ENCODE data around the gene FTCD. TPM values are rescaled to one million over a fixed set of nuclear protein-coding genes. Genes with fewer than 3 reads are reported as not detected.

The FTCD gene
- total RNA-seq, 1 donor from 2014 or later = 1.9 TPM

GRCh38 chr21:46092811-46093667 lies 62.3 kb downstream of the FTCD start:
- ATAC-seq (ENCODE audit: poor library complexity) = no peak
- DNase-seq = peak; percentile 46
- intact Hi-C loops (cut with DNase I) = no loop called here

DNA sequence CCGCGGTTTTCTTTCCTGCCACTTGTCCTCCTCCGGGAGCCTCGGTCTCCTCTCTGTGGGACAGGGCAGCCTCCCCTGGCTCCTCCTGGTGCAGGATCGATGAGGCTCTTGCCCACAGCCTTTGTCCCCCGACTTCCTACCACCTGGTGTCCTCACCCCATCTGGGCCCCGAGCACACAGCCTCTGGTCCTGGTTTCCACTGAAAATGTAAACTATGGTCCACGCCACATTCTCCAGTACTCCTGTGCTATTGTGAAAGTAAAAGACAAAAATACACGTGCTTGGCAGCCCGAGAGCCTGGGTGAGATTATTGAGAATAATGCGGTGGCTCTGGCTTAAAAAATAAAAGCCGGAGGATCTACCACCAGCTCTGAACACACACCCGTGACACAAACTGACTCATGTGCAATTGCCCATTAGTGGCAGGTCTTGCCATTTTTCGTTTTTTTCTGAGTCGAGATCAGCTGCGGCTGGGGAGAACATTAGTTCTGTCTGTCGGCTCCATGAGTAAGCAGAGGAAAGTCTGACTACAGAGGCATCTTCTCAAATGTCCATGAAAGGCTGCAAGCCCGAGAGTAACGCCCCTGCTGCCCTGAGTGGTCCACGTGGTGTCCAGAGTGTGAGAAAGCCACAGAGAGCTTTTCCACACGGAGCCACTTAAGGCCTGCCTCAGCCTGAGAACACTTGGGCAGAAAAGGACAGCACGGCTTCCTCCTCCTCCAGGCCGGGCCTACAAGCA lies 63.2 kb downstream of the FTCD start:
- ATAC-seq (ENCODE audit: poor library complexity) (peak; percentile 62), DNase-seq (peak; percentile 72)
- intact Hi-C loops (cut with DNase I) = no loop called here

GRCh38 chr21:46091631-46092025 lies 63.8 kb downstream of the FTCD start:
- ATAC-seq (ENCODE audit: poor library complexity) (no peak), DNase-seq (no peak)
- intact Hi-C loops (cut with DNase I) = no loop called here

- DNase-seq (no peak), ATAC-seq (ENCODE audit: poor library complexity) (no peak)
- intact Hi-C loops (cut with DNase I) = no loop called here
Observed at GRCh38 chr21:46091118-46091517, 64.3 kb downstream of the FTCD start.

DNA sequence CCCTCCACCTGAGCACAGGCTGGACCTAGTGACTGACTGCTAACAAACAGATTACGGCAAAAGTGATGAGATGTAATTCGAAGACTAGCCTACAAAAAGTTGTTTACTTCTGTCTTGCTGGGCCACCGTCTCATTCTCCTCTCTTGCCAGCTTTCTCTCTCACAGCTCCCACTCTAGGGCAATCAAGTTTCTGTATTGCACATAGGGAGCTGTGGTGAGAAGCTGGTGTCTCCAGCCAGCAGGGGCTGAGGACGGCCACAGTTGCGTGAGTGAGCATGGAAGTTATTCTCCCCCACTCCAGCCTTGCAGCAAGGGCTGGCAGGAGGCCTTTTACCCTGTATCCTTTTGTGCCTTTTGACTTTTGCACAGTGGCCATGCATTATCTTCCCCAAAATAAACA lies 66.1 kb downstream of the FTCD start:
- DNase-seq (no peak), ATAC-seq (ENCODE audit: poor library complexity) (no peak)
- intact Hi-C loops (cut with DNase I) = no loop called here

GRCh38 chr21:46088189-46088588 lies 67.2 kb downstream of the FTCD start:
- DNase-seq (no peak), ATAC-seq (ENCODE audit: poor library complexity) (no peak)
- intact Hi-C loops (cut with DNase I) = no loop called here

GRCh38 chr21:46087641-46088040 lies 67.7 kb downstream of the FTCD start:
- DNase-seq (no peak), ATAC-seq (ENCODE audit: poor library complexity) (no peak)
- intact Hi-C loops (cut with DNase I) = no loop called here

Other genes with a start within 250 kb of the FTCD start
- 173 TPM for gene COL6A1, start 173.8 kb downstream of the FTCD start, total RNA-seq
- gene COL6A2, start 57.5 kb downstream of the FTCD start, total RNA-seq = 191 TPM
- 6.3 TPM for gene SPATC1L, start 28.9 kb upstream of the FTCD start, total RNA-seq
- 57.9 TPM for gene LSS, start 73.2 kb upstream of the FTCD start, total RNA-seq
- 57.0 TPM for gene MCM3AP, start 130.0 kb upstream of the FTCD start, total RNA-seq
- 19.2 TPM for gene YBEY, start 130.8 kb upstream of the FTCD start, total RNA-seq
- gene C21orf58, start 168.3 kb upstream of the FTCD start, total RNA-seq = 1.0 TPM
- 28.9 TPM for gene PCNT, start 168.6 kb upstream of the FTCD start, total RNA-seq

Measured in Right ventricle myocardium superior (tissue), 1 donor.